PFSK-1 (cell line): ENCODE results near the gene DIAPH3.

Experiments used
- FOXP2 ChIP-seq: optimal IDR thresholded peaks from 2 replicates; pipeline ENCODE3; 2011; ENCODE audit warnings: borderline replicate concordance, control low read depth, inconsistent platforms; ENCODE audit not compliant: insufficient read depth; ENCODE audit errors: extremely low read length, extremely low read depth
- POLR2AphosphoS5 ChIP-seq: IDR thresholded peaks from 2 replicates; pipeline ENCODE4 v1.6.1; 2012; ENCODE audit warnings: low read depth, mild to moderate bottlenecking, control low read depth, low read length, moderate library complexity
- REST ChIP-seq, 2 experiments: IDR thresholded peaks; 2 replicates each; pipeline versions ENCODE4 v1.6.1 to v1.8.0; 2011 to 2012; ENCODE audit warnings: low read depth in 2 of 2, low read length in 2 of 2, control low read depth in 1 of 2, inconsistent platforms in 1 of 2, mild to moderate bottlenecking in 1 of 2, moderate library complexity in 1 of 2; ENCODE audit not compliant: insufficient read depth in 1 of 2
- SIN3A ChIP-seq: IDR thresholded peaks from 2 replicates; pipeline ENCODE4 v1.6.1; 2012; ENCODE audit warnings: mild to moderate bottlenecking, low read length, moderate library complexity, borderline replicate concordance; ENCODE audit not compliant: insufficient read depth
- TAF1 ChIP-seq: IDR thresholded peaks from 2 replicates; pipeline ENCODE4 v1.6.1; 2012; ENCODE audit warnings: low read length, control low read depth, borderline replicate concordance; ENCODE audit not compliant: insufficient read depth

The DIAPH3 gene

GRCh38 chr13:60062502-60062901 lies 101.2 kb downstream of the DIAPH3 start:
- TF ChIP-seq TAF1 (no peak), REST (IDR thresholded peaks at IDR 0.05; ENCODE audit: insufficient read depth in 1 of 2, low read depth in 2 of 2, low read length in 2 of 2) (no peak), SIN3A (no peak), POLR2AphosphoS5 (no peak), FOXP2 (no peak)

- TF ChIP-seq REST (IDR thresholded peaks at IDR 0.05; ENCODE audit: insufficient read depth in 1 of 2, low read depth in 2 of 2, low read length in 2 of 2): no peak
- no peak for TF ChIP-seq TAF1
- no peak for TF ChIP-seq SIN3A
- no peak for TF ChIP-seq POLR2AphosphoS5
- TF ChIP-seq FOXP2: no peak
Observed at GRCh38 chr13:60061737-60062136, 102.0 kb downstream of the DIAPH3 start.

GRCh38 chr13:60051754-60052285 lies 111.9 kb downstream of the DIAPH3 start:
- no peak for TF ChIP-seq FOXP2
- TF ChIP-seq REST (IDR thresholded peaks at IDR 0.05; ENCODE audit: insufficient read depth in 1 of 2, low read depth in 2 of 2, low read length in 2 of 2): no peak
- no peak for TF ChIP-seq TAF1
- no peak for TF ChIP-seq SIN3A
- TF ChIP-seq POLR2AphosphoS5: no peak

- TF ChIP-seq SIN3A (no peak), REST (IDR thresholded peaks at IDR 0.05; ENCODE audit: insufficient read depth in 1 of 2, low read depth in 2 of 2, low read length in 2 of 2) (no peak), POLR2AphosphoS5 (no peak), FOXP2 (no peak), TAF1 (no peak)
Observed at GRCh38 chr13:60047918-60048317, 115.8 kb downstream of the DIAPH3 start.

- no peak for TF ChIP-seq SIN3A
- no peak for TF ChIP-seq POLR2AphosphoS5
- no peak for TF ChIP-seq REST (IDR thresholded peaks at IDR 0.05; ENCODE audit: insufficient read depth in 1 of 2, low read depth in 2 of 2, low read length in 2 of 2)
- TF ChIP-seq FOXP2: no peak
- no peak for TF ChIP-seq TAF1
Observed at GRCh38 chr13:60044321-60044720, 119.4 kb downstream of the DIAPH3 start.
